Measurements from ENCODE around the gene S100P.

DNA sequence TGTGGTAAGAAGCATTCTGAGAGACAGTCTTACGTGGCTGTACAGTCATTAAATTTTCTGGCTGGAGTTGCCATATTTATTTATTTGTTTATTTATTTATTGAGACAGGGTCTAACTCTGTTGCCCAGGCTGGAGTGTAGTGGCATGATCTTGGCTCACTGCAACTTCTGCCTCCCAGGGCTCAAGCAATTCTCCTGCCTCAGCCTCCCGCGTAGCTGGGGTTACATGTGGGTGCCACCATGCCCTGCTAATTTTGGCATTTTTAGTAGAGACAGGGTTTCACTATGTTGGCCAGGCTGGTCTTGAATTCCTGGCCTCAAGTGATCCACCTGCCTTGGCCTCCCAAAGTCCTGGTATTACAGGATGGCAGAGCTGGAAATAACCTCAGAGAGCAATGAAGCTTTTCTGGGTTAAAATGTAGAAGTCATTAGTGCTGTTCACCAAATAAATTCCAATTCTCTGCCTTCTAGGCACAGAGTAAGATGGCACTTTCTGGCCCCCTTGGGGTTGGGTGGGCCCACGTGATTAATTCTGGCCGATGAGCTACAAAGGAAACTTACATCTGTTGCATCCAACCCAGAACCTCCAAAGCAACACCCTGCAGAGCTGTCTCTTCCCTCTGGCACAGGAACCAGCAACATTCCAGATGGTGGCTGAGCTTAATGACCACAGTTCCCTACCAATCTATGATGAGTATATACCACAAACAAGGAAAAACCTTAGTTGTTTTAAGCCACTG, 48.7 kb upstream of the S100P start:
- TF ChIP-seq POLR2A (IDR thresholded peaks at IDR 0.05), result no peak
- TF ChIP-seq CTCF (IDR thresholded peaks at IDR 0.05 in 8 of 11, conservative IDR thresholded peaks at IDR 0.05 in 3 of 11), result no peak

All from spleen (tissue), 7 donors.